GM21528 (cell line): ENCODE measurements around the gene TSPEAR.
"Not testable (repeated sequence)": the region's sequence is repeated elsewhere in the genome, so short reads cannot be mapped to it uniquely, and the experiment has no call there.

Experiments used
- ATAC-seq: cut with Tn5 transposase; IDR thresholded peaks from one replicate; pipeline ENCODE4 v1.9.1; 2021; ENCODE audit warnings: mild to moderate bottlenecking, moderate library complexity; ENCODE audit not compliant: unreplicated experiment, low FRiP score

The TSPEAR gene

GRCh38 chr21:44703731-44704635, 7.4 kb downstream of the TSPEAR start:
- ATAC-seq, result no peak

GRCh38 chr21:44702973-44703730, 8.2 kb downstream of the TSPEAR start:
- no peak for ATAC-seq

GRCh38 chr21:44702111-44702972, 9.0 kb downstream of the TSPEAR start:
- no peak for ATAC-seq

- no peak for ATAC-seq
These were observed 9.8 kb downstream of the TSPEAR start for GRCh38 chr21:44701541-44701940.

GRCh38 chr21:44701023-44701400, 10.4 kb downstream of the TSPEAR start:
- ATAC-seq, result no peak

- no peak for ATAC-seq
These were observed 11.0 kb downstream of the TSPEAR start for GRCh38 chr21:44700101-44701022.

GRCh38 chr21:44699502-44700001, 11.8 kb downstream of the TSPEAR start:
- no peak for ATAC-seq

GRCh38 chr21:44697811-44698734, 13.3 kb downstream of the TSPEAR start:
- ATAC-seq, result no peak

GRCh38 chr21:44697172-44697810, 14.1 kb downstream of the TSPEAR start, which contains the start of gene KRTAP10-12:
KRTAP10-12 (plus strand) TSS chr21:44697172; CDS start chr21:44697202, 30 bp downstream.
- not testable (repeated sequence) for ATAC-seq

GRCh38 chr21:44696572-44696971, 14.8 kb downstream of the TSPEAR start:
- no peak for ATAC-seq

- no peak for ATAC-seq
These were observed 15.7 kb downstream of the TSPEAR start for GRCh38 chr21:44695641-44696040.

- no peak for ATAC-seq
These were observed 16.2 kb downstream of the TSPEAR start for GRCh38 chr21:44695184-44695583.

GRCh38 chr21:44694776-44695175, 16.6 kb downstream of the TSPEAR start:
- no peak for ATAC-seq

GRCh38 chr21:44692798-44693512, 18.4 kb downstream of the TSPEAR start:
- ATAC-seq, result no peak

- no peak for ATAC-seq
These were observed 19.7 kb downstream of the TSPEAR start for GRCh38 chr21:44691686-44692085.

GRCh38 chr21:44689740-44690139, 21.6 kb downstream of the TSPEAR start:
- not testable (repeated sequence) for ATAC-seq

- no peak for ATAC-seq
These were observed 23.7 kb downstream of the TSPEAR start for GRCh38 chr21:44687671-44688070.
